GM12874 (cell line): Measurements from ENCODE around the gene NEK8.

Experiments used
- CTCF ChIP-seq: IDR thresholded peaks from 2 replicates; pipeline ENCODE4 v1.5.1; 2011; ENCODE audit warnings: low read depth, mild to moderate bottlenecking, control low read depth, low read length, moderate library complexity; ENCODE audit not compliant: insufficient read depth

The NEK8 gene

GRCh38 chr17:28747801-28748750, 19.5 kb downstream of the NEK8 start:
- TF ChIP-seq CTCF, result no peak

GRCh38 chr17:28748852-28749515, 20.4 kb downstream of the NEK8 start:
- no peak for TF ChIP-seq CTCF

- no peak for TF ChIP-seq CTCF
Observed at GRCh38 chr17:28749516-28750177, 21.1 kb downstream of the NEK8 start.

- peak; percentile 100 for TF ChIP-seq CTCF
Observed at GRCh38 chr17:28750178-28751047, 21.8 kb downstream of the NEK8 start.

- TF ChIP-seq CTCF, result no peak
Observed at GRCh38 chr17:28751600-28752366, 23.2 kb downstream of the NEK8 start.

- no peak for TF ChIP-seq CTCF
Observed at GRCh38 chr17:28755486-28755885, 26.9 kb downstream of the NEK8 start.
